Activated CD8-positive, alpha-beta memory T cell treated with anti-CD3 and anti-CD28 coated beads for 24 hours (primary cell): Measurements from ENCODE around the gene SHMT2.

ENCODE experiments used
- DNase-seq: peaks from one replicate; pipeline ENCODE4 v3.0.0-alpha.2; 2020

The SHMT2 gene

GRCh38 chr12:57198329-57198728, 31.2 kb upstream of the SHMT2 start:
- no peak for DNase-seq

DNA sequence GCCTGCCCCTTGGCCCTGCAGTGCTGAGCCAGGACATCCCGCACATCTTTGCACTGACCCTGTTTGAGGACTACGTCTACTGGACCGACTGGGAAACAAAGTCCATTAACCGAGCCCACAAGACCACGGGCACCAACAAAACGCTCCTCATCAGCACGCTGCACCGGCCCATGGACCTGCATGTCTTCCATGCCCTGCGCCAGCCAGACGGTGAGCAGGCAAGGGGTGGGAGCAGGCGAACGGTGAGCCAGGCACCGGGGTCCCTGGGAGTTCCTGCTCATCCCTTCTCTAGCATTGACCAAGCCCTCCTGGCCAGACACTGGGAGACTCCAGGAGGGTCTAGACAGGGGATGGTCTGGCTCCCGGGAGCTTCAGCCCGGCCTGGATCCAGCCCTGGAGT, 30.3 kb upstream of the SHMT2 start:
- DNase-seq: no peak

GRCh38 chr12:57200497-57200896, 29.0 kb upstream of the SHMT2 start:
- no peak for DNase-seq

- no peak for DNase-seq
Measured at GRCh38 chr12:57201219-57201618, 28.3 kb upstream of the SHMT2 start.

DNA sequence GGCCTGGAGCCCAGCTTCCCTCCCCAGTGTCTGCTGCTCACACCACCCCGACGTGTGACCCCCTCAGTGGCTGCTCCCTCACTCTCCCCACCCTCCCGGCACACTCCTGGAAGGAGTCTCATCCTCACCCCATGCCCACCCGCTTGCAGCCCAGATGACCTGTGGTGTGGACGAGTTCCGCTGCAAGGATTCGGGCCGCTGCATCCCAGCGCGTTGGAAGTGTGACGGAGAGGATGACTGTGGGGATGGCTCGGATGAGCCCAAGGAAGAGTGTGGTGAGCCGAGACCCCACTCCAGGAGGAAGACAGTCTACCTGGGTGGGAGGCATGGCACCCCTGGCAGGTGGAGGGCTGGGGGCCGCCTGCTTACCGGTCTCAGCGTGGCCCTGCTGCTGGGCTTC, 27.9 kb upstream of the SHMT2 start:
- no peak for DNase-seq

DNA sequence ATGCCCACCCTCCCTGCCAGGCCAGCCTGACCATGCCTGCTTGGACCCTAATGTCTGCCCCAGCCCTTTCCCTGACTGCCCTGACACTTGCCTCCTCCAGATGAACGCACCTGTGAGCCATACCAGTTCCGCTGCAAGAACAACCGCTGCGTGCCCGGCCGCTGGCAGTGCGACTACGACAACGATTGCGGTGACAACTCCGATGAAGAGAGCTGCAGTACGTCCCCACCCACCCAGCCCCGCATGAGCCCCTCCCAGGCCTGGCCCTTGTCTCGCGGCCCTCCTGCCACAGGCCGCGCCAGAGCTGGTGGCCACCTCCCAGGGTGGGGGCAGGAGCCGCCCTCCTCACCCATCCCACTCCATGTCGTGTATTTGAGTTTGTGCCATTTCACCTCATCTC, 27.2 kb upstream of the SHMT2 start:
- no peak for DNase-seq

DNA sequence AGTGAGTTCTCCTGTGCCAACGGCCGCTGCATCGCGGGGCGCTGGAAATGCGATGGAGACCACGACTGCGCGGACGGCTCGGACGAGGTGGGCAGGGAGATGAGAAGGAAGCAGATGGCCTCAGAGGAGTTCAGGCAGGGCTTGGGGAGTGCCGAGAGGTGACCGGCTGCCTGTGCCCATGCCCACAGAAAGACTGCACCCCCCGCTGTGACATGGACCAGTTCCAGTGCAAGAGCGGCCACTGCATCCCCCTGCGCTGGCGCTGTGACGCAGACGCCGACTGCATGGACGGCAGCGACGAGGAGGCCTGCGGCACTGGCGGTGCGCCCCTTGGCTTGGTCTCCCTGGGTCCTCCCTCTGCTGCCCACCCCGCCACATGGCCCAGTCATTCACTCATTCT, 26.3 kb upstream of the SHMT2 start:
- no peak for DNase-seq

DNA sequence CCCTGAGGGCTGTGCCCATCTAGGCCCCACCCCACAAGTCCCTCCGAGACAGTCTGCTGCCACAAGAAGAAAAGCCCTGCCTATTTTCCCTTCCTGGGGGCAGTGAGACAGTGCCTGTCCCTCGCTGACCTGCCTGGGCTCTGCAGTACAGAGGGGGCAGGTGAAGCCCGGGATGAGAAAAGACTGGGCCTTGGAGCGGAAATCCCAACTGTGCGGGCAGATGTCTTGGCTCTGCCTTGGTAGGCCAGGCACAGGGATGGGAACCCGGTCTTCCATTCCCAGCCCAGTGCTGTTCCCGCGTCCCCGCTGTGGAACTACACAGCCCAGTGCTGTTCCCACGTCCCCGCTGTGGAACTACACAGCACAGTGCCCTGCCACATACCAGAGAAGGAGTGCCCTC, 25.7 kb upstream of the SHMT2 start:
- DNase-seq: no peak

- no peak for DNase-seq
Measured at GRCh38 chr12:57204454-57204853, 25.1 kb upstream of the SHMT2 start.

DNA sequence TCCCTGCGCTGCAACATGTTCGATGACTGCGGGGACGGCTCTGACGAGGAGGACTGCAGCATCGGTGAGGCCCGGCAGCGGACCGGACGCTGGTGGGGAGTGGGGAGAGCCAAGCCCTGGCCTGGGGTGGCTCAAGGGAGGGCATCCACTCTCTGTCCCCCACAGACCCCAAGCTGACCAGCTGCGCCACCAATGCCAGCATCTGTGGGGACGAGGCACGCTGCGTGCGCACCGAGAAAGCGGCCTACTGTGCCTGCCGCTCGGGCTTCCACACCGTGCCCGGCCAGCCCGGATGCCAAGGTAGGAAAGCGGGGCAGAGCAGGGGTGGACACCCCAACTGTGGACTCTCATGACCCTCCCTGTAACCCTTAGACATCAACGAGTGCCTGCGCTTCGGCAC, 24.3 kb upstream of the SHMT2 start:
- DNase-seq: no peak

DNA sequence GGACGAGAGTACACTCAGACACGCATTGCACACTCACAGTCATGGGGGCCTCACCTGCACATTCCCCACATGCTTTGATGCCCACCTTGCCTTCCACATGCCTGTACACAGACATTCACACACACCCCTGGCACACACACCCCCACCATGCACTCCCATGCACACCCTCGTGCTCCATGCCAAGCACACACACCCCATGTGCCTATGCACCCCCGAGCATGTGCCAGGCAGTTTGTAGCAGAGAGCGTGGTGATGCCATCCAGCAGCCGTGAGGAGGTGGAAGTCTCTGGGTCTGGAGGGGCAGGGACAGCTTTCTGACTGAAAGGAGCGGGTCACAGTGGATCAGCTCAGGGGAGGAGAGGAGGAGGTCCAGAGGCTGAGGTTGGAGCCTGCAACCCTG, 23.6 kb upstream of the SHMT2 start:
- no peak for DNase-seq

GRCh38 chr12:57207731-57208630, 21.5 kb upstream of the SHMT2 start:
- DNase-seq: no peak

DNA sequence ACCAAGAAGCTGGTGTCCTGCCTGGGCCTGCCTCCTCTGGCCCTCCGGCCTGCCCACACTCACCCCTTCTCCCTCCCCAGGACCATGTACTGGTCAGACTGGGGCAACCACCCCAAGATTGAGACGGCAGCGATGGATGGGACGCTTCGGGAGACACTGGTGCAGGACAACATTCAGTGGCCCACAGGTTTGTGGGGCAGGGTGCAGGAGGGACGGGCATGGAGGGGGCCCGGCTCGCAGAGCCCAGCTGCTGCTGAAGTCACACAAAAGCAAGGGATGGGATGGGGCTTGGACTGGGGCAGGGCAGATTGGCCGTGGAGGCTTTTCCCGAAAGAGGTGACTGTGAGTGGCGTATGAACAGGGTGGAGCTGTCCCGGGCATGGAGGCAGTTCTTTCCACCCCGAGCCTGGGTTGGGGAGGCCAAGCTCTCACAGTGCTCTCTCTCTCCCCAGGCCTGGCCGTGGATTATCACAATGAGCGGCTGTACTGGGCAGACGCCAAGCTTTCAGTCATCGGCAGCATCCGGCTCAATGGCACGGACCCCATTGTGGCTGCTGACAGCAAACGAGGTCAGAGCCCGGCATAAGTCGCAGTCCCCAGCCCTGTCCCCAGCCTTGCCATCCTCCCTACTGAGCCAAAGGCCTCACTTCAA, 20.8 kb upstream of the SHMT2 start:
- DNase-seq: no peak

GRCh38 chr12:57209916-57210315, 19.6 kb upstream of the SHMT2 start:
- DNase-seq: no peak

GRCh38 chr12:57210461-57210860, 19.1 kb upstream of the SHMT2 start:
- DNase-seq: no peak

DNA sequence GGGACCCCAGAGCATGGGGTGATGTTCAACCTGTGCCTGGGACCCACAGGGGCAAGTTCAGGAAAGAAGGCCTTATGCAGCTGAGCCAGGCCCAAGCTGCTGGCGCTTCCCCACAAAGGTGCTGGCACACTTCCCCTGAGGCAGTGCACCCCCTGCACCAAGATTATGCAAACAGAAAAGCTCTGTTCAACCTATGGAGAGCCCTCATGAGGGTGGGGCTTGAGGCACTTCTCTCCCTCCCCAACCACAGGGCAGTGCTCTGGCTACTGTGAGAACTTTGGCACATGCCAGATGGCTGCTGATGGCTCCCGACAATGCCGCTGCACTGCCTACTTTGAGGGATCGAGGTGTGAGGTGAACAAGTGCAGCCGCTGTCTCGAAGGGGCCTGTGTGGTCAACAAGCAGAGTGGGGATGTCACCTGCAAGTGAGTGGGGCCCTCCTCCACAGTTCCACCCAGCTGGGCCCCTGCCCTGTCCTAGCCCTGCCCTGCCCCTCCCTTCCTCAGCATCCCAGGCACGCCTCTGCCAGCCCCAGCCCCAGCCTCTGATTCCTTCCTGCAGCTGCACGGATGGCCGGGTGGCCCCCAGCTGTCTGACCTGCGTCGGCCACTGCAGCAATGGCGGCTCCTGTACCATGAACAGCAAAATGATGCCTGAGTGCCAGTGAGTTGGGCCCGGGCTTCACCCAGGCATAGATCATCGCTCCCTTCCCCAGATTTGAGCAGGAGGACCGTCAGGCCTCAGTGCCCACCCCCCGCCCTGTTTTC, 18.4 kb upstream of the SHMT2 start:
- DNase-seq: no peak

- DNase-seq: no peak
Measured at GRCh38 chr12:57211791-57212700, 17.5 kb upstream of the SHMT2 start.

DNA sequence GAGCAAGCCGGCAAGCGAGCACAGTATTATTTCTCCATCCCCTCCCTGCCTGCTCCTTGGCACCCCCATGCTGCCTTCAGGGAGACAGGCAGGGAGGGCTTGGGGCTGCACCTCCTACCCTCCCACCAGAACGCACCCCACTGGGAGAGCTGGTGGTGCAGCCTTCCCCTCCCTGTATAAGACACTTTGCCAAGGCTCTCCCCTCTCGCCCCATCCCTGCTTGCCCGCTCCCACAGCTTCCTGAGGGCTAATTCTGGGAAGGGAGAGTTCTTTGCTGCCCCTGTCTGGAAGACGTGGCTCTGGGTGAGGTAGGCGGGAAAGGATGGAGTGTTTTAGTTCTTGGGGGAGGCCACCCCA, 16.8 kb upstream of the SHMT2 start:
- DNase-seq: no peak

- peak; percentile 95 for DNase-seq
Measured at GRCh38 chr12:57213058-57213715, 16.3 kb upstream of the SHMT2 start.

DNA sequence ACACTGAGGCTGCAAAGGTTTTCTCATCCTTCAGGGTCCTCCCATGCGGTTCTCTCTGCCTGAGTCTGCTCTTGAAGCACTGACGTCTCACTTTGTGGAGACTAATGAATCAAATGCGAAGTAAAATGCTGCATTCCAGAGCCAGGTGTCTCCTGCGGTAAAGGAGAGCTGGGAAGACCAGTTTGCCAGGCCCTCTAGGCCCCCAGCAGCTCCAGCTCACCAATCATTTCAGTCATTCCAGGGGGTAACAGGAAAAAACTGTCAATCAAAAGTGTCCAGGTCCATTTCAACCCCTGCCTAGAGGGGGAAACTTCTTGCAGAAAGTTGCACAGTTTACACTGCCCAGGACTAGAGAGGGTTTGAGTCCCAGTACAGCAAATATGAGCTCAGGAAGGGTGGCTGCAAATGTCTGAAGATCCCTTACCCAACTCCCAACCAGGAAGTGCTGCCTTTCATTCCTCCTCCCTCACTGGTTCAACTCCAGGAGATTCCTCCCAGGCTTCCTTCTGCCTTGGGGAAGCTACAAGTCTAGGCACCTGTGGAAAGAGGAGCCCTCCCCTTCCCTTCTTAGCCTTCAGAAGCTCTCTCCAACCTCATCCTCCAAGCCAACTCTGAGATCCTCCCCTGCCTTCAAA, 15.6 kb upstream of the SHMT2 start:
- DNase-seq: no peak

GRCh38 chr12:57214398-57214781, 15.1 kb upstream of the SHMT2 start:
- DNase-seq: peak; percentile 85

GRCh38 chr12:57215065-57215464, 14.4 kb upstream of the SHMT2 start:
- no peak for DNase-seq
